SK-MEL-5 (cell line): Measurements from ENCODE around the gene MAPK8IP2. TPM values are rescaled to one million over a fixed set of nuclear protein-coding genes. Genes with fewer than 3 reads are reported as not detected.
"Not testable (repeated sequence)": the region's sequence is repeated elsewhere in the genome, so short reads cannot be mapped to it uniquely, and the experiment has no call there.

Experiments
- DNase-seq: peaks from one replicate; pipeline ENCODE4 v3.0.0-alpha.2; 2016; ENCODE audit warnings: low read depth, low spot score
- in situ Hi-C: cut with HindIII; loops from 2 replicates; pipeline ENCODE4 v1.10.0; 2016; ENCODE audit warnings: low sequenced_read_pairs, high pct_unique_total_duplicates, low pct_unique_long_range_greater_than_20kb
- total RNA-seq: library from RNA; depleted of rRNA; stranded (reverse); fragments of >200 nt; shearing (Covaris generic); gene quantifications from 2 replicates; pipeline ENCODE4 v1.2.3, GENCODE V29; 2014

MAPK8IP2 gene
- total RNA-seq, 1 experiment from 2014 or later: 18.8 TPM

- in situ Hi-C loops: no loop called here
- no peak for DNase-seq
Observed at GRCh38 chr22:50621948-50622722, 21.5 kb downstream of the MAPK8IP2 start.

DNA sequence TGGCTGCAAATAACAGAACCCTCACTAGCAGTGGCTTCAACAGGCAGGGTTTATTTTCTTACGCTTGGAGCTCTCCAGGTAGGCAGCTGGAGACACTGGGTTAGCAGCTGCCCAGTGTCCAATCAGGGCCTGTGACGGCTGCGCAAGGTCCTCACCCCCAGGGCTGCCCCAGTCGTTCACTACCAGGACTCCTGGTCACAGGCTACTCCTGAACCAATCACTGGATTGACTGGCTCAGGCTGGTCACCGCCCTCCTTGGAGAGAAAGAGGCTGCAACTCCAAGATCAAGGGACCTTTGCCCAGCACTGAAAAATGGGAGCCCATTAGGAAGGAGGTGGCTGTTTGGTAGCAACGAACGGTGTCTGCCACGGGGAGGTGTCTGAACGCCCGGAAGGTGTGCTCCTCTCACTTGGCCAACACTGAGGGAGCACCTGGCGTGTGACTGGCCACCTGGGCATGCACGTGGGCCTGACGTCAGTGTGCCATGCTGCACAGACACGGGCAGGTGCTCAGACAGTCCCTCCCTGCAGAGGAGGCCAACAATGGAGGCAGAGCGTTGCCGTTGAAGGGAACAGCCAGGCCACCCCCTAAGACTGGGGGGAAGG, 22.2 kb downstream of the MAPK8IP2 start:
- DNase-seq: no peak
- in situ Hi-C loops: no loop called here

- in situ Hi-C loops: no loop called here
- DNase-seq: no peak
Observed at GRCh38 chr22:50624347-50625130, 23.9 kb downstream of the MAPK8IP2 start.

- no peak for DNase-seq
- in situ Hi-C loops: no loop called here
Observed at GRCh38 chr22:50625131-50625567, 24.6 kb downstream of the MAPK8IP2 start.

DNA sequence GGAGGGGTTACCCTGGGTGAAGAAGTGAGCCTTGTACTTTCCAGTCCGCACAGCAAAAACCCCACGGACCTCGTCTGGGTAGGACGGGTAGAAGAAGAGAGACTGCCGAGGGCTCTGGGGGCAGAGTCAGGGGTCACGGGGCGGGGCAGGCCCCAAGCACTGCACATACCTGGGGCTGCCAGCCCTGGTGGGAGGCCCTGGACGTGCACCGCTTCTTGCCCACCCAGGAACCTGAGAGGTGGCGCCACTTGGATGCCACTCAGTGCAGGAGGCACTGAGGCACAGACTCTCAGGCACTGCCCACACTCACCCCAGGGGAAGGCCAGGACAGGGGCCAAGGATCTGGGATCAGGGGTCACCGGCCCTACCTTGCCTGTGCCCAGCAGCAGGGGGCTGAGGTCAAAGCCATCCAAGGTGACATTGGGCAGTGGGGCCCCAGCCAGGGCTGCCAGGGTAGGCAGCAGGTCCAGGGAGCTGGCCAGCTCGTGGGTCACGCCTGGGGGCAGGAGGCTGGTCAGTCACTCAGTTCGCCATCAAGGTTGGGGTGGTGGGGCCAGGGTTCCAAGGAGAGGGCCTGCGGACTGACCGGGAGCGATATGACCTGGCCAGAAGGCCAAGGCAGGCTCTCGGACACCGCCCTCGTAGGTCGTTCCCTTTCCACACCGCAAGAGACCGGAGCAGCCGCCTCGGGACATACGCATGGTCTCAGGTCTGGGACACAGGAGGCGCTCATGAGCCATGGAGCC, 25.1 kb downstream of the MAPK8IP2 start:
- in situ Hi-C loops: no loop called here
- peak; percentile 26 for DNase-seq

- in situ Hi-C loops: no loop called here
- no peak for DNase-seq
Observed at GRCh38 chr22:50626314-50626849, 25.8 kb downstream of the MAPK8IP2 start.

DNA sequence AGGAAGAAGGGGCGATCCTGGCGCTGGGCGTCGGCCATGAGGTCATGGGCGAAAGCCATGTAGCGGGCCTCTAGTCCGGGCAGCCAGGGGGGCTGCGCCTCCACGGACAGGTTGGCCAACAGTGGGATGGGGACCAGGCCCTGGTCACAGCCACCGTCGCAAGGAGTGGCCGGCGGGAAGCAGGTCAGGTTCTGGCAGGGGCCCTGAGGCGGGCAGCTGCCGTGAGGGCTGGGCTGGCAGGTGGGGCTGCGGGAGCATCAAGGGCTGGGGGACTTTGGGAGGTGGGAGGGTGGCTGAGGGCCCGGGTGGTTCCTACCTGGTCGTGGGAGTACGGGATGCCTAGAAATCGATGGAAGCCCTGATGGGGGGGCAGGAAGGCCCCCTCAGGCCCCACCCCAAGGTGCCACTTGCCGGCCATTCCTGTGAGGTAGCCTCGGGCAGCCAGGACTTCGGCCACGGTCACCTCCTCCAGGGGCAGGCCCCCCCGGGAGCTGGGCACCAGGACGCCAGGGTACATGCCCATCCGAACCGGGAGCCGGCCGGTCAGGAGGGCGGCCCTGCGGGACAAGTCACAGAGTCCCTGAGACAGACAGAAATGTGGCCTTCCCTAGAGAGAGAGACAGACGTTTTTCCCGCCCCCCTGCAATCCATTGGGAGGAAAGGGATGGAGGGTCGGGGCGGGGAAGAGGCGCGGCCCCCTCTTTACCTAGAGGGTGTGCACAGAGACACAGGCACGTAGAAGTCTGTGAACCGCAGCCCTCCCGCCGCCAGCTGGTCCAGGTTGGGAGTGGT, 26.5 kb downstream of the MAPK8IP2 start:
- in situ Hi-C loops: no loop called here
- no peak for DNase-seq

DNA sequence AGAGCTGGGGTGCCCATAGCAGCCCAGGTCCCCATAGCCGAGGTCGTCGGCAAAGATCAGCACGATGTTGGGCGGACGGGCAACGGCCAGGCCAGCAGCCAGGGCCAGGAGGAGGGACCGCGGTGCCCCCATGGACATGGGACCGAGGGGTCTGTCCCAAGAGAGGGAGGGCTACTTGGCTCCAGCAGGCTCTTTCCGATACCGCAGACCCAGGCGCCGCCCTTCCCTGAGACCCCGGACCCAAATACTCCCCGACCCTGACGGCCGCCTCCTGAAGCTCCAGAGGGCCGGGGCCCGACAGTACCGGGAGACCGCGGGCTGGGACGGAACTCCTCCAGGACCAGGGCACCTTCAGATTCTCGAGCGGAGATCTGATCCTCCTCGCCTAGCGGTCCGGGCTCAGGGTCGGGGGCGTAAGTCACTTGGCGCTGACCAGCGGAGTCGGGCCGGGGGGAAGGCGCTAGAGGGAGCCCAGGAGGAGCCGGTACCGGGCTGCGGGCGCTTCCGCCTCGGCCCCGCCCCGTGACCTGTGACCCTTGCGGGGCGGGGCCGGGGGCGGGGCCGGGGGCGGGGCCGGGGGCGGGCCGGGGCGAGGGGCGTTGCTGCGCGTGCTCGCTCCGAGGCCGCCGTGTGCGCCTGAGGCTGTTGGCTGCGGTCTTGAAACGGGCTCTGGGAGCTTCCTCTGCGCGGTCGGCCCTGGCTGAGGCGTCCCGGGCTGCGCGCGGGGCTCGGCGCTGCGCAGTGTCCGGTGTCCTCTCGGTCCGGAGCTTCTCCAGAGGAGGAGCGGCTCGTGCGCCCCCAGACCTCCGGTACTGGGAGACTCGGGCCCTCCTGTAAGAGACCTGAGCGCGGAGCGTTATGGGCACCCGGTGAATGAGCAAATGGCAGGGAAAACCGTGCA, 27.3 kb downstream of the MAPK8IP2 start, which contains the start of gene ARSA:
TSS of gene ARSA (minus strand) at position 511 of the 901 bp plus-strand sequence. CDS start at position 138, 373 bp downstream.
- in situ Hi-C loops: no loop called here
- peak; percentile 83 for DNase-seq

- DNase-seq: no peak
- in situ Hi-C loops: no loop called here
Observed at GRCh38 chr22:50628543-50629134, 28.0 kb downstream of the MAPK8IP2 start.

- DNase-seq: no peak
- in situ Hi-C loops: no loop called here
Observed at GRCh38 chr22:50630376-50630775, 29.8 kb downstream of the MAPK8IP2 start.

DNA sequence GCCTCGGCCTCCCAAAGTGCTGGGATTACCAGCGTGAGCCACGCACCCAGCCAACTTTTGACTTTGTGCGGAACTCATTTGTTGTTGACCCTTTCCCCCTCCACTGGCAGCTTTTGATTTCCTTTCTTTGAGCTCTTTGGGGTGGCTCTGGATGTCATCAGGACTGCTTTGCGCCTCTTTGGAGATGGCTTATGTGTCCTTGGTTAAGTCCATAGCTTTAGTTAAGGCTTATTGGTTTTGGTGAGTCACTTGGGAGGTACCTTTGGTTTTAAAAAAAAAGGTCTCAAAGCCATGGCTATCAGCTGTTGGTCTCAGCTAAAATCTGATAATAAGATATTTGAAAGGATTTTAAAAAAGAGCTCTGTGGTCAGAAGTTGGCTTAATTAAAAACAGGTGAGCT, 32.5 kb downstream of the MAPK8IP2 start:
- DNase-seq: no peak
- in situ Hi-C loops: no loop called here

- in situ Hi-C loops: no loop called here
- no peak for DNase-seq
Observed at GRCh38 chr22:50633771-50634170, 33.2 kb downstream of the MAPK8IP2 start.

GRCh38 chr22:50635591-50635990, 35.0 kb downstream of the MAPK8IP2 start:
- no peak for DNase-seq
- in situ Hi-C loops: no loop called here

GRCh38 chr22:50640296-50640695, 39.7 kb downstream of the MAPK8IP2 start:
- DNase-seq, in situ Hi-C loops: not testable (repeated sequence)

DNA sequence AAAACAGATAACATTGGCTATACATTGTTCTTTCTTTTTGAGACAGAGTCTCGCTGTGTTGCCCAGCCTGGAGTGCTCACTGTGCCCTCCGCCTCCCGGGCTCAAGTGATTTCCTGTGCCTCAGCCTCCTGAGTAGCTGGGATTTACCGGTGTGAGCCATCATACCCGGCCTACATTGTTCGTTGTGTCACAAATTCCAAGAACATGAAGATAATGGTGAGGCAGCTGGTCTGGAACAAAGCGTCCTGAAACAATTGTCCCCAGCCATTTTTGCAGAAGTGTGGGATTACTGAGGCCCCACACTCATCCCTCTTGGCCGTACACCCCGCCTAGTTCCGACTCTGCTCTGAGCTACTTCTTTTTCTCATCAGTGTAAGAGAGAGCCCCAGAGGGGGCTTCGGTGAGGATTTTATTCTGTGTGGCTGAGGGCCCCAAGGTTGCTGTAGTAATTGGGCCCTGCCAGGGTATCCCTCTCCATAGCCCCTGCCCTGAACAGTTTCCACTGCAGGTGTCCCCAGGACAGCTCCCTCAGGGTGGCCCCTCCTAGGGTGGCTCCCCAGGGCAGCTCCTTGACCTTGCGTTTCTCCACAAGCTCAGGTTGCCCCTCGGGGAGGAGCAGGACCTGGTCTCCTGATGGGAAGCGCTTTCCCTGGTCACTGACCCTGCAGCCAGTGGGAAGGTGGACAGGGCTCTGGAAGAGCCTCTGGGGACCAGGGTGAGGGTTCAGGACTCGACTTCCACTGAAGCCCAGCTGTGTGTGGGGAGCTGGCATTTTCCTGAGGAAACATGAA, 40.5 kb downstream of the MAPK8IP2 start:
- DNase-seq: no peak
- in situ Hi-C loops: no loop called here
